Esophagus squamous epithelium (tissue), 4 donors: Measurements from ENCODE around the gene METTL24.

Experiments
- CTCF ChIP-seq, 6 experiments: fragments of 450-650 bp in 4 of 6; fragments of 200-600 bp in 2 of 6; sonication (generic) in 2 of 6; IDR thresholded peaks; one replicate each; pipeline ENCODE4 v1.5.1; 2016 to 2019; ENCODE audit warnings: antibody characterized with exemption in 6 of 6, mild to moderate bottlenecking in 4 of 6, moderate library complexity in 4 of 6
- POLR2A ChIP-seq, 4 donors: fragments of 450-650 bp; IDR thresholded peaks; one replicate each; pipeline ENCODE4 v1.6.1; 2017; ENCODE audit warnings: antibody characterized with exemption in 4 of 4, mild to moderate bottlenecking in 4 of 4, moderate library complexity in 3 of 4

GRCh38 chr6:110368284-110368683 lies 10.1 kb upstream of the METTL24 start:
- TF ChIP-seq CTCF (IDR thresholded peaks at IDR 0.05): no peak
- TF ChIP-seq POLR2A (IDR thresholded peaks at IDR 0.05): no peak
